Osteocyte (in vitro differentiated cells): ENCODE measurements around the gene PDS5A. TPM values are rescaled to one million over a fixed set of nuclear protein-coding genes. Genes with fewer than 3 reads are reported as not detected.
"Not testable (repeated sequence)": the region's sequence is repeated elsewhere in the genome, so short reads cannot be mapped to it uniquely, and the experiment has no call there.

Experiments
- DNase-seq: peaks from one replicate; pipeline ENCODE4 v3.0.0; 2021; ENCODE audit warnings: mixed read lengths; ENCODE audit not compliant: unreplicated experiment; ENCODE audit errors: extremely low spot score
- H3K27ac Mint-ChIP-seq: one replicate; pipeline ENCODE4 v1.8.0; 2021; ENCODE audit warnings: mild to moderate bottlenecking, mixed read lengths; ENCODE audit not compliant: unreplicated experiment
- H3K27me3 Mint-ChIP-seq: one replicate; pipeline ENCODE4 v1.8.0; 2021; ENCODE audit warnings: mixed read lengths; ENCODE audit not compliant: unreplicated experiment
- H3K36me3 Mint-ChIP-seq: one replicate; pipeline ENCODE4 v1.8.0; 2021; ENCODE audit warnings: mixed read lengths; ENCODE audit not compliant: unreplicated experiment
- H3K4me1 Mint-ChIP-seq: one replicate; pipeline ENCODE4 v1.8.0; 2021; ENCODE audit warnings: mixed read lengths; ENCODE audit not compliant: unreplicated experiment
- H3K4me3 Mint-ChIP-seq: one replicate; pipeline ENCODE4 v1.8.0; 2021; ENCODE audit warnings: mild to moderate bottlenecking, moderate library complexity, mixed read lengths; ENCODE audit not compliant: unreplicated experiment
- H3K9me3 Mint-ChIP-seq: one replicate; pipeline ENCODE4 v1.8.0; 2021; ENCODE audit warnings: mixed read lengths; ENCODE audit not compliant: unreplicated experiment
- CTCF ChIP-seq: fragments of 200-600 bp; sonication (generic); IDR thresholded peaks from 2 replicates; pipeline ENCODE4 v1.5.0; 2021; ENCODE audit warnings: antibody characterized with exemption, mild to moderate bottlenecking, moderate library complexity
- total RNA-seq: library from RNA; stranded (reverse); gene quantifications from 2 replicates; pipeline ENCODE4 v1.2.1, GENCODE V29; 2021

The PDS5A gene
- total RNA-seq, 1 donor from 2014 or later: 72.8 TPM

- no peak for TF ChIP-seq CTCF
- H3K27ac Mint-ChIP-seq: no peak overlapping the region
- DNase-seq: no peak
- no peaks in the 10 kb centered on the region for H3K27me3 Mint-ChIP-seq
- no peak overlapping the region for H3K4me3 Mint-ChIP-seq
- no peaks in the 10 kb centered on the region for H3K36me3 Mint-ChIP-seq
- H3K4me1 Mint-ChIP-seq: no peaks in the 10 kb centered on the region
- no peaks in the 10 kb centered on the region for H3K9me3 Mint-ChIP-seq
Measured at GRCh38 chr4:39786838-39787237, 190.9 kb downstream of the PDS5A start.

GRCh38 chr4:39785083-39785482 is 192.6 kb downstream of the PDS5A start:
- Mint-ChIP-seq H3K9me3 (no peaks in the 10 kb centered on the region), H3K27ac (no peak overlapping the region), H3K36me3 (peaks cover 9% of the 10 kb centered on the region), H3K4me3 (no peak overlapping the region), H3K4me1 (no peaks in the 10 kb centered on the region), H3K27me3 (no peaks in the 10 kb centered on the region)
- no peak for DNase-seq
- no peak for TF ChIP-seq CTCF

- not testable (repeated sequence) for H3K27ac Mint-ChIP-seq, DNase-seq, H3K9me3 Mint-ChIP-seq, H3K27me3 Mint-ChIP-seq, H3K4me1 Mint-ChIP-seq, H3K4me3 Mint-ChIP-seq
- peaks cover 27% of the 10 kb centered on the region for H3K36me3 Mint-ChIP-seq
Measured at GRCh38 chr4:39781988-39782387, 195.7 kb downstream of the PDS5A start.

Other genes starting within 250 kb of the PDS5A start
- 14.9 and 16.4 TPM in 2 replicates for gene N4BP2, start 78.9 kb upstream of the PDS5A start, total RNA-seq
- gene RHOH, start 219.1 kb upstream of the PDS5A start, total RNA-seq: not detected in 2 replicates